Lower lobe of right lung (tissue), 2 donors: ENCODE data around the gene CAPRIN1. TPM values are rescaled to one million over a fixed set of nuclear protein-coding genes. Genes with fewer than 3 reads are reported as not detected.

Experiments
- ATAC-seq, 2 donors: fragments of 200-7000 bp; cut with Tn5 transposase; one replicate each; pipeline ENCODE4 v1.9.1; 2020 to 2022; ENCODE audit warnings: mild to moderate bottlenecking in 2 of 2, moderate library complexity in 2 of 2
- DNase-seq: peaks from one replicate; pipeline ENCODE4 v3.0.0-alpha.2; 2020
- H3K27ac ChIP-seq: fragments of 200-600 bp; one replicate; pipeline ENCODE4 v1.8.0; 2022
- H3K27me3 ChIP-seq: fragments of 200-600 bp; one replicate; pipeline ENCODE4 v1.8.0; 2022; ENCODE audit warnings: low read depth
- H3K36me3 ChIP-seq: fragments of 200-600 bp; one replicate; pipeline ENCODE4 v1.8.0; 2022; ENCODE audit warnings: mild to moderate bottlenecking
- H3K4me1 ChIP-seq: fragments of 200-600 bp; one replicate; pipeline ENCODE4 v1.8.0; 2022
- H3K4me3 ChIP-seq: fragments of 200-600 bp; one replicate; pipeline ENCODE4 v1.8.0; 2022; ENCODE audit warnings: mild to moderate bottlenecking
- H3K9me3 ChIP-seq: fragments of 200-600 bp; one replicate; pipeline ENCODE4 v1.8.0; 2022
- intact Hi-C: fragments of 100-400 bp; cut with DNase I; formaldehyde crosslinking; loops from one replicate; pipeline ENCODE4 v1.11.0; 2022
- total RNA-seq: library from RNA; stranded (reverse); fragmentation: NEBNext Ultra II Directional; extraction: Animal tissue kit (Norgen Biotek cat#: 25700); gene quantifications from one replicate; pipeline ENCODE4 v1.2.1, GENCODE V29; 2021
- TF ChIP-seq, protein P1 (sequence below): fragments of 200-600 bp; IDR thresholded peaks from one replicate; pipeline ENCODE4 v1.8.0; 2022; ENCODE audit warnings: antibody characterized with exemption, mild to moderate bottlenecking
- donor health status: DM: no; HTN: yes; CAD: no; lungs with severe emphysema.

The CAPRIN1 gene
- total RNA-seq, 1 donor from 2014 or later = 187 TPM

DNA sequence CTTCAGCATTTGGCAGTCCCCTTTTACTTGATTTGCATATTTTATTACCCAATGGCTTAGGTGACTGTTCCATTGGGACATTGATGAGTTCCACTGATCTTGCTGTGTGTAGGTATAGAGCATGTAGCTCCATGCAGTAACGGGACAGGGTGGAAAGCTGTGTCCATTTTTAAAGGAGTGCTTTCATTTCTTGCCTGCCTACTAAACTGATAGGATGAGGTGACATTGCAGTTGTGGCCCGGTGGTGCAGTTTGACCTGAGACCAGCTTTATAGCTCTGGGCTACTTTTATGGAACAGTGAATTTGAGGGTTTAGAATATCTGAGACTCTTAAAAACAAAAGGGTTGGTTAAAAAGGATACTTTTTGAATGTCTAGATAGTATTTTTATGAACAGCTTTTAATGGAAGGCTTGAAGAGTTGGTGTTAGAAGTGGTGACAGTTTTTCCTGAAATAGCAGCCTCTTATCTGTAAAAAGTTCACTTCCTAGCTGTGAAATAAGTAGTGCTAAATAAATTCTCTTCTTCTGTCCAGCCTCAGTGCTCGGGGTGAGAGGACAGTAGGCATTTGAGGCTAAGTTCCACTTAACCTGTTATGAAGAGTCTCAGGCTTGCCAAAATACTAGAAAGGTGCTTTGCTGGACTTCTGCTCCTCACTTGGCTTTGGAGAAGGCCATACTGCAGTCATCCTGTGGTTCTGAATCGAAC, 80.9 kb downstream of the CAPRIN1 start:
- intact Hi-C loops = no loop called here

DNA sequence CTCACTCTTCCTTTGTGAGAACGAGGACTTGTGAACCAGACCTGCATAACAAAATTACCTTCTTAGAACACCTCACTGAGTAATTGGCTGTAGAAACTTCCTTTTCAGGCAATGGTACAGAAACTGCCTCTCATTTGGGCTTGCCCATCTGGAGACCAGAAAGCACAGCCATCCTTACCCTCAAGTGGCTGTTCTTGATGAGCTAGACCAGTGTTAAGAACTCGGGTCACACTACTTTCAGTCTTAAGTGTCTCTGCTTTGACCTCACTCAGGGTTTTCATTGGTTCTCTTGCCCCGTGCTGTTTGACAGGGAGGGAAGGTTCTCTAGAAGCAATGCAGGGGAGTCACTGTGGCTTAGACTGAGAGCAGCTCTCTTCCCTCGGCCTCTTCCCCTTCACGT, 83.2 kb downstream of the CAPRIN1 start:
- DNase-seq (no peak), ATAC-seq (no peak)
- Histone ChIP-seq H3K4me3 (no peak overlapping the region), H3K4me1 (no peaks in the 10 kb centered on the region), H3K9me3 (no peaks in the 10 kb centered on the region), H3K27me3 (no peaks in the 10 kb centered on the region), H3K27ac (no peak overlapping the region), H3K36me3 (peaks cover 100% of the 10 kb centered on the region)
- intact Hi-C loops = no loop called here
- TF ChIP-seq, protein P1, sequence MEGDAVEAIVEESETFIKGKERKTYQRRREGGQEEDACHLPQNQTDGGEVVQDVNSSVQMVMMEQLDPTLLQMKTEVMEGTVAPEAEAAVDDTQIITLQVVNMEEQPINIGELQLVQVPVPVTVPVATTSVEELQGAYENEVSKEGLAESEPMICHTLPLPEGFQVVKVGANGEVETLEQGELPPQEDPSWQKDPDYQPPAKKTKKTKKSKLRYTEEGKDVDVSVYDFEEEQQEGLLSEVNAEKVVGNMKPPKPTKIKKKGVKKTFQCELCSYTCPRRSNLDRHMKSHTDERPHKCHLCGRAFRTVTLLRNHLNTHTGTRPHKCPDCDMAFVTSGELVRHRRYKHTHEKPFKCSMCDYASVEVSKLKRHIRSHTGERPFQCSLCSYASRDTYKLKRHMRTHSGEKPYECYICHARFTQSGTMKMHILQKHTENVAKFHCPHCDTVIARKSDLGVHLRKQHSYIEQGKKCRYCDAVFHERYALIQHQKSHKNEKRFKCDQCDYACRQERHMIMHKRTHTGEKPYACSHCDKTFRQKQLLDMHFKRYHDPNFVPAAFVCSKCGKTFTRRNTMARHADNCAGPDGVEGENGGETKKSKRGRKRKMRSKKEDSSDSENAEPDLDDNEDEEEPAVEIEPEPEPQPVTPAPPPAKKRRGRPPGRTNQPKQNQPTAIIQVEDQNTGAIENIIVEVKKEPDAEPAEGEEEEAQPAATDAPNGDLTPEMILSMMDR = no peak

More for the DNA sequence above, 80.9 kb downstream of the CAPRIN1 start:
- Histone ChIP-seq H3K4me1 (no peaks in the 10 kb centered on the region), H3K36me3 (peaks cover 98% of the 10 kb centered on the region), H3K27me3 (no peaks in the 10 kb centered on the region), H3K27ac (no peak overlapping the region), H3K4me3 (no peak overlapping the region), H3K9me3 (no peaks in the 10 kb centered on the region)
- DNase-seq = no peak
- TF ChIP-seq, protein P1 = no peak
- no peak for ATAC-seq

DNA sequence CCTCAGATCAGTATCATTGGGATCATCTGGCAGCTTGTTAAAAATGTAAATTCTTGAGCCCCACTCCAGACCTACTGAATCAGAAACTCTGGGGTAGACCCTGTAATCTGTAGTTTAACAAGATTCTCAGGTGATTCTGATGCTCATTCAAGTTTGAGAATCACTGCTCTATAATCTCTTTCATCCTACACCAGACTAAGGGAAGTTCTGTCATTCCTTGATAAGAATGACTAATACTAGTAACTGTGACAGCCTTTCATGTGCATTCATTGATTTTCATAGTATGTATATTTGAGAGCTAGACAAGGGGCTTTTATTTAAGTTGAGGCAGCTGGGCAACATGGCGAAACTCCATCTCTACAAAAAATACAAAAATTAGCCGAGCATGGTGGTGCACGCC, 83.9 kb downstream of the CAPRIN1 start:
- H3K4me3 ChIP-seq = no peak overlapping the region
- H3K36me3 ChIP-seq = peaks cover 100% of the 10 kb centered on the region
- ATAC-seq (no peak), DNase-seq (no peak)
- H3K4me1 ChIP-seq = no peaks in the 10 kb centered on the region
- H3K27ac ChIP-seq = no peak overlapping the region
- TF ChIP-seq, protein P1 = no peak
- no peaks in the 10 kb centered on the region for H3K9me3 ChIP-seq
- intact Hi-C loops = no loop called here
- no peaks in the 10 kb centered on the region for H3K27me3 ChIP-seq

DNA sequence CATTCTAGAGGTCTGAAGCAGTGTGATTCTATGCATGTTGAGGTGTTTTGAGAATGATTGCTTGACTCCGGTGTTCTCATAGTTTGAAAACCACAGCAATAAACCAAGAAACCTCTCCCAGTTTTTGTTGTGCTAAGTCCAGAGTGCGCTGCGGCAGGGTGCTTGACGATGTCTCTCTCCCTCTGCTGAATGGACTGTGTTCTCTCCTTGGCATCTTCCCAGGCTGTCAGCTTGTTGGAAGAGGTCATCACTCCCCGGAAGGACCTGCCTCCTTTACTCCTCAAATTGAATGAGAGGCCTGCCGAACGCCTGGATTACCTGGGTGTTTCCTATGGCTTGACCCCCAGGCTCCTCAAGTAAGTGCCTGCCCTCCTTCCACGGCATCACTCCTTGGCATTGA, 84.9 kb downstream of the CAPRIN1 start:
- no peaks in the 10 kb centered on the region for H3K4me1 ChIP-seq
- no peak overlapping the region for H3K27ac ChIP-seq
- no peak for ATAC-seq
- no peaks in the 10 kb centered on the region for H3K9me3 ChIP-seq
- peaks cover 99% of the 10 kb centered on the region for H3K36me3 ChIP-seq
- TF ChIP-seq, protein P1 = no peak
- intact Hi-C loops = no loop called here
- no peak overlapping the region for H3K4me3 ChIP-seq
- no peak for DNase-seq
- H3K27me3 ChIP-seq = no peaks in the 10 kb centered on the region

DNA sequence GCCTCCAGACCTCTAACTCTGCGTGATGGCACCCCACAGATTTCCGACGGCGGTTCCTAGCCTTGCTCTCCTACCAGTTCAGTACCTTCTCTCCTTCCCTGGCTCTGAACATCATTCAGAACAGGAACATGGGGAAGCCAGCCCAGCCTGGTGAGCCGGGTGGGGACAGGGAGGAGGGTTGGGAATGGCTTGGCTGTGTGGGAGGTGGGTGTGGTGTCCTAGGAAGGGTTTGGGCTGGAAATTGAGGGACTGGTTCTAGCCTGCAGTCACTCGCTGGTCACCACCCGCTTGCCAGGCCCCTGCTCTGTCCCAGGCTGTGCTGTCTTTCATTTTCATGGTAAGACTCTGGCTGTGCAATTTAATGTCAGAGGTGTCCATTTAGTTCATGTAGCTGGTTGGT, 87.8 kb downstream of the CAPRIN1 start:
- Histone ChIP-seq H3K9me3 (no peaks in the 10 kb centered on the region), H3K27ac (no peak overlapping the region), H3K27me3 (no peaks in the 10 kb centered on the region), H3K4me3 (no peak overlapping the region), H3K36me3 (peaks cover 99% of the 10 kb centered on the region), H3K4me1 (no peaks in the 10 kb centered on the region)
- ATAC-seq (no peak), DNase-seq (no peak)
- TF ChIP-seq, protein P1 = no peak
- intact Hi-C loops = no loop called here
